Measurements from ENCODE around the gene KLHL30.

Gene KLHL30

DNA sequence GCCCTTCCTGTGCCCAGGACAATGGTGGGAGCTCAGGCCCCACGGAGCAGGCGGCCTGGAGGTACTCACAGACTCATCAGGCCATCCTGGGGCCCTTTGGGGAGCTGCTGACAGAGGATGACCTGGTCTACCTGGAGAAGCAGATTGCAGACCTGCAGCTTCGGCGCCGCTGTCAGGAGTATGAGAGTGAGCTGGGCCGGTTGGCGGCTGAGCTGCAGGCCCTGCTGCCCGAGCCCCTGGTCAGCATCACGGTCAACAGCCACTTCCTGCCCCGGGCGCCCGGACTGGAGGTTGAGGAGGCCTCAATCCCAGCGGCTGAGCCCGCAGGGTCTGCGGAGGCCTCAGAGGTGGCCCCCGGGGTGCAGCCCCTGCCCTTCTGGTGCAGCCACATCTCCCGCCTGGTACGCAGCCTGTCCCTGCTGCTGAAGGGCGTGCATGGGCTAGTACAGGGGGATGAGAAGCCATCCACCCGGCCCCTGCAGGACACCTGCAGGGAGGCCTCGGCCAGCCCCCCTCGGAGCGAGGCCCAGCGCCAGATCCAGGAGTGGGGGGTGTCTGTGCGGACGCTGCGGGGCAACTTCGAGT lies 8.3 kb upstream of the KLHL30 start:
- in situ Hi-C loops (cut with HindIII; ENCODE audit: low sequenced_read_pairs), result no loop called here

DNA sequence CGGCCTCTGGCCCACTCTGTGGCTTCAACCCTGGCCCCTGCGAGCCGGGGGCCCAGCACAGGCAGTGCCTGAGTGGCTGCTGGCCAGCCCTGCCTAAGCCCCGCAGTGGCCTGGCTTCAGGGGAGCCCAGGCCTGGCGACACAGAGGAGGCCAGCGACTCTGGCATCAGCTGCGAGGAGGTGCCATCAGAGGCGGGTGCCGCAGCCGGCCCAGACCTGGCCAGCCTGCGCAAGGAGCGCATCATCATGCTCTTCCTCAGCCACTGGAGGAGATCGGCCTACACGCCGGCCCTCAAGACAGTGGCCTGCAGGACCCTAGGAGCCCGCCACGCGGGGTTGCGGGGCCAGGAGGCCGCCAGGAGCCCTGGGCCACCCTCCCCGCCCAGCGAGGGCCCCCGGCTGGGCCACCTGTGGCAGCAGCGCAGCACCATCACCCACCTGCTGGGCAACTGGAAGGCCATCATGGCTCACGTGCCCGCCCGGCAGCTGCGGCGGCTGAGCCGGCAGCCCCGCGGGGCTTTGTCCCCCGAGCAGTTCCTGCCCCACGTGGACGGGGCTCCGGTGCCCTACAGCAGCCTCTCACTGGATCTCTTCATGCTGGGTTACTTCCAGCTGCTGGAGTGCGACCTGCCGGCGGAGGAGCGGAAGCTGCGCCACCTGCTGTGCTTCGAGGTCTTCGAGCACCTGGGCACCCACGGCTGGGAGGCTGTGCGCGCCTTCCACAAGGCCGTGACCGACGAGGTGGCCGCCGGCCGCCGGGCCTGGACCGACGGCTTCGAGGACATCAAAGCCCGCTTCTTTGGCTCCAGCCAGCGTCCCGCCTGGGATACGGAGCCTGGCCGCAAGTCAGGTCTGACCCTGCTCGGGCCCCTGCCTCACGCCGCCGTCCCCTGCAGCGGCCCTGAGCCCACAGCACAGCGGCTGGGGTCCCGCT lies 7.5 kb upstream of the KLHL30 start:
- in situ Hi-C loops (cut with HindIII; ENCODE audit: low sequenced_read_pairs), result no loop called here

GRCh38 chr2:238131761-238132462 lies 6.6 kb upstream of the KLHL30 start:
- in situ Hi-C loops (cut with HindIII; ENCODE audit: low sequenced_read_pairs), result no loop called here

DNA sequence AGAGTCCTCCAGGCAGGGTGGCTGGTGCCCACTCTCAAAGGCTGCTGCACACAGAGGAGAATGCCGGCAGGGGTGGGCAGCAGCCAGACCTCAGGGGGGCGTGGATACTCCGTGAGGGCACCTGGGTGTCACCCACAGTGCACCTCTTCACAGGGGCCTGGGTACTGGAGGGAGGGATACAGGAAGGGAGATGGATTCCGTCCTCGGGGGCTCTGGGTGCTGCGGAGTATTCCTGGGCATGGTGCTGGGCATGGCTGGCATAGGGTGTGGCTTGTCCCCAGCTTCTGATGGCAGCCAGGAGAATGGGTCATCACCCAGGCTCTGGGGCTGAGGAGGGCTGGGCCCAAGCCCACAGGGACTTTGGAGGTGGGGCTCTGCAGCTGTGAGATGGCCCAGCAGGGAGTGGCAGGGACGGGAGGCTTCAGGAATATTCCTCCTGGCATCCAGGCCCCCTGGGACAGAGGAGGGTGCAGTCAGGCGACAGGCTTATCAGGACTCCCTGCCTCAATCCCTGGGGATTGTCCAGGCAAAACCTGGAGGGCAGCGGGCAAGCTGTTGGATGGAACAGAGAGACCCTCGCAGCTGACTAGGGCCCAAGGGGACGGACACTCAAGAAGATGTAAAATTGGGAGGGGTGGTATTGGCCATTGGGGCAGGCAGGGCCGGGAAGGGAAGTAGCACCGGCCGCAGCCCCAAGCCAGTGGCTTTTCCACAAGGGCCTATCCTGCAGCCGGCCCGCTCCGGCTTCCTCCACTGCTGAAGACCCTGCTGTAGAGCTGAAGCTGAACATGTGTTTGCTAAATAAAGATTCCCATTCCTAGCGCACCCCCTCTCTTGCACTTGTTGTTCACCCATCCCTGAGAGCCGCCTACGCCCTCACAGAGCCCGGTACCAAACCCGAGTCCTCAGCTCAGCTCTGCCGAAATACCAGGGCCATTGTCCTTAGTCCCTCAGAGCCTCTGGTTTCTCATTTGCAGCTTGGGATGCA lies 5.7 kb upstream of the KLHL30 start:
- in situ Hi-C loops (cut with HindIII; ENCODE audit: low sequenced_read_pairs), result no loop called here

DNA sequence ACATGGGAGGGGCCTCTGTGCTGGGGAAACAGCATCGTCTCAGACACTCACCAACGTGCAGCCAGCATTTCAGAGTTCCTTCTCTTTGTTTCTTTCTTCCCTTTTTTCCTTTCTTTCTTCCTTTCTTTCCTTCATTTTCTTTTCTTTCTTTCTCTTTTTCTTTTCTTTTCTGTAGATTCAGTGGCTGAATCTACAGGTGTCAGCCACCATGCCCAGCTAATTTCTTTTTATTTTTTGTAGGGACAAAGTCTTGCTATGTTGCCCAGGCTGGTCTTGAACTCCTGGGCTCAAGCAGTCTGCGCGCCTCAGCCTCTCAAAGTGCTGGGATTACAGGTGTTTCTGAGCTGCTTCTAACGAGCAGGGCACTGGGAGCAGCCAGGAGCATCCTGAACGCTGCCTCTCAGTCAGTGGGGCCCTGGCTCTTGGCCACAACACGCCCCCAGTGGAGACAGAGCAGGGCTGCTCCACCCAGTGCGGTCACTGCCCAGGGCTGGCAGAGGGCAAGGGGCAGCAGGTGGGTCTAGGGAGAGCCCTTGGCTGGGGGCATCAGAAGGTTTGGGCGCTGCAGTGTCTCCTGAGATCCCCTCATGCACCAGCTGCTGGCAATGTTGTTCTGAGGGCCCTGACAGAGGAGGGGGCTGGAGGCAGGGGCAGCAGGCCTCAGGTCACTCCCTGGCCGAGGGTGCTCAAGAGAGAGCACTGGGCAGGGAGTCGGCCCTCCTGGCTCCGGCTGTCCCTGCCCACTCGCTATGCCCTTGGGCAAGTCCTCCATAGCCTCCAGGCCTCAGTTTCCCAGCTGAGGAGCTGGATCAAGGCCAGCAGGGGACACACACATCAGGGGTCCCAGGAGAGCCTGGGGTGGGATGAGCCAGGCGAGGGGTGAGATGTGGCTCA lies 4.7 kb upstream of the KLHL30 start:
- in situ Hi-C loops (cut with HindIII; ENCODE audit: low sequenced_read_pairs), result no loop called here

- in situ Hi-C loops (cut with HindIII; ENCODE audit: low sequenced_read_pairs), result no loop called here
These were observed 4.1 kb upstream of the KLHL30 start for GRCh38 chr2:238134393-238134785.

- in situ Hi-C loops (cut with HindIII; ENCODE audit: low sequenced_read_pairs), result no loop called here
These were observed 2.8 kb upstream of the KLHL30 start for GRCh38 chr2:238135601-238136150.

DNA sequence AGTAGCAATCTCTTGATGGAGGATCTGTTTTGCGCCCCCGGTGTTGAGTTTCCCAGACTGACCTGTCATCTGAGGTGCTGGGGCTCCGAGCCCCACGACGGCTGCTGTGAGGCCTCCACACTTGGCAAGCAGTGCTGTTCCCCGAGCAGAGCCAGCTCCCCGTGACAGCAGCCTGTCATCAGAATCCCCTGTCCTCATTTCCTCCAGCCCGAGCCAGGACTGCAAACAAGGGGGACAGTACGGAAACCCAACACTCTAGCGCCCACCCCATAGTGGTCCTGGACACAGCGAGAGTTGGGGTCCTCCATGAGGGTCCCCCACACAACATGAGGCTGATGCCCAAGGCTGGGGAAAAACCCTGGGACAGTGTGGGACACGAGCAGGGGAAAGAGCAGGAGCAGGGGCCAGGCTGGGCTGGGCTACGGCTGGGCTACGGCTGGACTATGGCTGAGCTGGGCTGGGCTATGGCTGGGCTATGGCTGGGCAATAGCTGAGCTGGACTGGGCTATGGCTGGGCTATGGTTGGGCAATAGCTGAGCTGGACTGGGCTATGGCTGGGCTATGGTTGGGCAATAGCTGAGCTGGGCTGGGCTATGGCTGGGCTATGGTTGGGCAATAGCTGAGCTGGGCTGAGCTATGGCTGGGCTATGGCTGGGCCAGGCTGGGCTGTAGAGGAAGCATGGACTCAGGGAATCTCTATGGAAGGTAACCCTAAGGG lies 1.5 kb upstream of the KLHL30 start:
- in situ Hi-C loops (cut with HindIII; ENCODE audit: low sequenced_read_pairs), result no loop called here

GRCh38 chr2:238137885-238138284 lies 583 bp upstream of the KLHL30 start:
- in situ Hi-C loops (cut with HindIII; ENCODE audit: low sequenced_read_pairs), result no loop called here

DNA sequence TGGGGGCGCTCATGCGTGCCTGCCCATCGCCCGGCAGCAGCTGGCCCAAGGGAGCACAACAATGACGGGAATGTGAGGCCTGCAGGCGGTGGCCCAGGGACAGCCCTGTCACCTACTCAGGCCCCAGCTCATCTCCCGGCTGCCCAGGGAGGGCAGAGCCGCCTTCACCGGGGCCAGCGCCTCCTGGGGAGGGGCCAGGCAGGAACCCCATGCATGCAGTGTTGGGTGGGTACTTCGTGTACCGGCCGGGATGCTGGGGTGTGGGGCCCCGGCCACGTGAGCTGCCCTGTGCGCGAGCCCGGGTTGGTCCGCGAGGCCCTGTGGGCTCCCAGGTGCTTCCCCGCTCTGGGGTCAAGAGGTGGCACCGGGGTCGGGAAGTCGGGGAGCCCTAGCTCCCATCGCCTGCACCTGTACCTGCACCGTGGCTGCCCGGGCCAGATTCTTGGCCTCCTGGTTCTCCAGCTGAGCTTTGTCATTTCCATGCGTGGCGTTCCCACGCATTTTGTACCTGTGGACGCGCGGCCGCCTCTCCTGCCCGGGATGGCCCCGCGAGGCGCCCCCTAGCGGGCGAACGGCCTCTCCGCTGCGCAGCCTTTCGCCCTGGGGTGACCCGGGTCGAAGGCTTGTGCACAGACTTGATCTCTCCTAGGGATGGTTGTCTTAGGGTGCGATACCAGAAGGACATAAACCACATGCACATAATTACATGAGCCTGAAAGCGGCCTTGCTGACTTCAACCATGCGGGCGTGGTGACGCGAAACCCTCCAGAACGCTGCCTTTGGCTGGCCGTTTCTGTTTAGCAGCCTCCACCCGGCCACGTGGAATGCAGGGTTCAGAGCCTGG lies 950 bp downstream of the KLHL30 start:
- in situ Hi-C loops (cut with HindIII; ENCODE audit: low sequenced_read_pairs), result no loop called here

GRCh38 chr2:238140040-238140439 lies 1.6 kb downstream of the KLHL30 start:
- in situ Hi-C loops (cut with HindIII; ENCODE audit: low sequenced_read_pairs), result no loop called here

DNA sequence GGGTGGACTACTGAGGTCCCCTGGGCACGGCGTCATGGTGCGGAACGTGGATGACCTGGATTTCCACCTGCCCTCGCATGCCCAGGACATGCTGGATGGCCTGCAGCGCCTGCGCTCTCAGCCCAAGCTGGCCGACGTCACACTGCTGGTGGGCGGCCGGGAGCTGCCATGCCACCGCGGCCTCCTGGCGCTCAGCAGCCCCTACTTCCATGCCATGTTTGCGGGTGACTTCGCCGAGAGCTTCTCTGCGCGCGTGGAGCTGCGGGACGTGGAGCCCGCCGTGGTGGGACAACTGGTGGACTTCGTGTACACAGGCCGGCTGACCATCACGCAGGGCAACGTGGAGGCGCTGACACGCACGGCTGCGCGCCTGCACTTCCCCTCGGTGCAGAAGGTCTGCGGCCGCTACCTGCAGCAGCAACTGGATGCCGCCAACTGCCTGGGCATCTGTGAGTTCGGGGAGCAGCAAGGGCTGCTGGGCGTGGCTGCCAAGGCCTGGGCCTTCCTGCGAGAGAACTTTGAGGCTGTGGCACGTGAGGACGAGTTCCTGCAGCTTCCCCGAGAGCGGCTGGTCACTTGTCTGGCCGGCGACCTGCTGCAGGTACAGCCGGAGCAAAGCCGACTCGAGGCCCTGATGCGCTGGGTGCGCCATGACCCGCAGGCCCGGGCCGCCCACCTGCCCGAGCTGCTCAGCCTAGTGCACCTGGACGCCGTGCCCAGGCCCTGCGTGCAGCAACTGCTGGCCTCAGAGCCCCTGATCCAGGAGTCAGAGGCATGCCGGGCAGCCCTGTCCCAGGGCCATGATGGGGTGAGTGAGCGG lies 2.5 kb downstream of the KLHL30 start:
- in situ Hi-C loops (cut with HindIII; ENCODE audit: low sequenced_read_pairs), result no loop called here

DNA sequence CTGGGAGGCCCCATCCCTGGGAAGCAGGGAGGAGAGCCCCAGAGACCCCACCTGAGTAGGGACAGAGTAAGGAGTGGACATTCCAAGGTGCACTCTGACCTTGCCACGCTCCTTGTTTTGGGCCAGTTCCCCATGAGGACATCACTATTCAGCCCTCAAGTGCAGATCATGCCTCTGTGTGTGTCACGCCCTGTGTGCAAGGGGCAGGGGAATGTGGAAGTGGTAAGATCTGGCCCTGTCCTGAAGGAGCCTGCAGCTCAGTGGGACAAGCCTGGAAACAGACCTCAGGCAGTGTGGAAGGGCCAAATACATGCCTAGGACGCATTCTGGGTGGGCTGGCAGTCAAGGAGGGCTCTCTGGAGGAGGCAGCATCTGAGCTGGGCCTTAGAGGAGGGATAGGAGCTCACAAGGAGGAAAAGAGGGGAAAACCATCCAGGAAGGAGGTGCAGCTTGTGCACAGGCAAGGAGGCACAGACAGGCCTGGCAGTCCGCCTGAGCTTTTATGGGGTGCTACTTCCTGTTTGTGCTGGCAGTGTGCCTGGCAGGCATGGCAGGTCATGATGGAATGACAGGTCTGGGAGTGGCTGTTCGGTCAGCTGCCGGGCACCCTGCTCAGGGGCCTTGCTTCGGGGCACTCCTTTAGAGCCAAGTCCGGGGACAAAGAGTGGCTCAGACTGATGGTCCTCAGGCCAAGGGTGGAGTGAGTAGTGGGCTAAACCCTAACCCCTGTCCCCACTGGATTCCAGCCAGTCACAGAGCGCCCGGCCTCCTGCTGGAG lies 3.3 kb downstream of the KLHL30 start:
- in situ Hi-C loops (cut with HindIII; ENCODE audit: low sequenced_read_pairs), result no loop called here

- in situ Hi-C loops (cut with HindIII; ENCODE audit: low sequenced_read_pairs), result no loop called here
These were observed 4.1 kb downstream of the KLHL30 start for GRCh38 chr2:238142382-238143205.

DNA sequence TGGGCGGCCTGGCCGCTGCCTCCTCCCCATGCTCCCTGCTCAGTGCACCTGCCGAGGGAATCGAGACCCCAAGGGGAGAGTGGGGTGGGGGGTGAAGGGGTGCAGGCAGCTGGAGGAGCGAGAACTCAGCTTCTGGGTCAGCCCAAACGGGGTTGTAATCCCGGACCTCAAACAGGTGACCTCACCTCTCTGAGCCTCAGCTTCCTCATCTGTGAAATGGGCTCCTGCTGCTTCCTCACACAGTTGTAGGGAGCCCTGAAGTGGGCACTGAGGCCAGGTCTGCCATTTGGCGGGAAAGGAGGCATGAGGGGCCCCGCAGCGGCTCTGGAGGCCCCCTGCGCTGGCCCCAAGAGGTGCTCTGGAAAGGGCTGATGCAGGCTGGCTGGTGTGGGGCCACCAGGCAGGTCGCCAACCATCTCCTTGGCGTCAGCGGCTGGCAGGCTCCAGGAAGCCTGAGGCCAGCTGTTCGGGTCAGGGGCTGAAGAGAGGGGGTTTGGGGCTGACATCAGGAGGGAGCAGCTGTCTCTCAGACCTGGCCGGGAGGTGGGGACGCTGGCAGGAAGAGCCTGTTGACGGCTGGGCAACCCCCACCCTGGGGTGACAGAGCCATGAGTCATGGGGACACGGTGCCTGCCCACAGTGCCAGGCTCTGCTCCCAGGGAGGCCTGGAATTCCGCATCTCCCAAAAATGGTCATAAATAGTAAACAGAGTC lies 4.9 kb downstream of the KLHL30 start:
- in situ Hi-C loops (cut with HindIII; ENCODE audit: low sequenced_read_pairs), result no loop called here
